Endothelial cell of umbilical vein (primary cell): ENCODE data around the gene NUDT3. TPM values are rescaled to one million over a fixed set of nuclear protein-coding genes. Genes with fewer than 3 reads are reported as not detected.
A peak's percentile ranks its signal among the peaks of the same experiment; 100 is the strongest.

Experiments used
- BruUV-seq: library from RNA; stranded (reverse); fragments of 400-500 nt; replicated peaks from 2 replicates; lab custom pipeline; 2021; lab: Mats Ljungman, UMichigan
- CTCF ChIA-PET: fragments of 300-600, 350-600 bp; sonication (Branson Sonifier 250); formaldehyde crosslinking; loops from one replicate; lab custom pipeline; 2021; ENCODE audit warnings: antibody characterized with exemption, inconsistent platforms; lab: Charles Lee
- POLR2A ChIA-PET: fragments of 300-600, 350-600 bp; sonication (Branson Sonifier 250); formaldehyde crosslinking; loops from one replicate; lab custom pipeline; 2021; ENCODE audit warnings: antibody characterized with exemption, inconsistent platforms; lab: Charles Lee
- DNase-seq: peaks from one replicate; pipeline ENCODE4 v3.0.0-alpha.2; 2011; ENCODE audit warnings: low read depth, low spot score
- FAIRE-seq: peaks from 2 replicates; lab custom pipeline; 2011; peaks lifted over from hg19 to GRCh38; lab: Jason Lieb, UNC
- H2AFZ ChIP-seq: 2 replicates; pipeline ENCODE4 v1.6.0; 2012; ENCODE audit warnings: low read depth, low read length, control low read depth, inconsistent platforms
- H3K27ac ChIP-seq: 2 replicates; pipeline ENCODE4 v1.5.1; 2011; ENCODE audit warnings: low read depth, mild to moderate bottlenecking, control low read depth, low read length, moderate library complexity; ENCODE audit not compliant: insufficient read depth
- H3K27me3 ChIP-seq, 2 experiments: 2 replicates each; pipeline versions ENCODE4 v1.6.0 to v1.6.1; 2011; ENCODE audit warnings: low read length in 2 of 2, mixed read lengths in 1 of 2; ENCODE audit not compliant: control insufficient read depth in 2 of 2, insufficient read depth in 2 of 2
- H3K36me3 ChIP-seq, 2 experiments: 2 replicates in 1 of 2; 3 replicates in 1 of 2; pipeline ENCODE4 v1.5.1; 2011; ENCODE audit warnings: low read length in 2 of 2, mild to moderate bottlenecking in 1 of 2, moderate library complexity in 1 of 2; ENCODE audit not compliant: control insufficient read depth in 2 of 2, insufficient read depth in 2 of 2; ENCODE audit errors: extremely low read depth in 1 of 2
- H3K4me1 ChIP-seq: 3 replicates; pipeline ENCODE4 v1.5.1; 2011; ENCODE audit warnings: mild to moderate bottlenecking, low read length; ENCODE audit not compliant: control insufficient read depth, insufficient read depth; ENCODE audit errors: extremely low read depth
- H3K4me2 ChIP-seq: 2 replicates; pipeline ENCODE4 v1.6.1; 2011; ENCODE audit warnings: low read length, control low read depth, mixed read lengths; ENCODE audit not compliant: insufficient read depth
- H3K4me3 ChIP-seq, 3 experiments: fragments of 200-600 bp in 1 of 3; sonication (generic), shearing (Covaris generic) in 1 of 3; replicated peaks in 1 of 3; 2 replicates each; pipeline ENCODE4 v1.5.1; 2011 to 2016; ENCODE audit warnings: control low read depth in 3 of 3, low read length in 3 of 3, mild to moderate bottlenecking in 2 of 3, inconsistent platforms in 1 of 3, low read depth in 1 of 3, moderate library complexity in 1 of 3; ENCODE audit not compliant: insufficient read depth in 1 of 3
- H3K79me2 ChIP-seq: 2 replicates; pipeline ENCODE4 v1.6.0; 2012; ENCODE audit warnings: low read length, inconsistent platforms; ENCODE audit not compliant: control insufficient read depth, insufficient read depth
- H3K9ac ChIP-seq: replicated peaks from 2 replicates; pipeline ENCODE3; 2011; ENCODE audit warnings: low read length, control low read depth; ENCODE audit not compliant: insufficient read depth; ENCODE audit errors: extremely low read depth
- H3K9me1 ChIP-seq: replicated peaks from 3 replicates; pipeline ENCODE4 v1.6.0; 2011; ENCODE audit warnings: mild to moderate bottlenecking, low read length; ENCODE audit not compliant: control insufficient read depth, insufficient read depth; ENCODE audit errors: extremely low read depth
- H3K9me3 ChIP-seq: replicated peaks from 2 replicates; pipeline ENCODE4 v1.5.1; 2012; ENCODE audit warnings: low read length, inconsistent platforms; ENCODE audit not compliant: control insufficient read depth, insufficient read depth
- H4K20me1 ChIP-seq: replicated peaks from 2 replicates; pipeline ENCODE3; 2011; ENCODE audit warnings: mild to moderate bottlenecking, low read length; ENCODE audit not compliant: control insufficient read depth, insufficient read depth; ENCODE audit errors: extremely low read depth
- CTCF ChIP-seq, 2 donors: IDR thresholded peaks; 1 replicate in 1 of 2; 2 replicates in 1 of 2; pipeline ENCODE4 v1.5.1; 2011; ENCODE audit warnings: low read length in 2 of 2, mild to moderate bottlenecking in 2 of 2, moderate library complexity in 2 of 2, control low read depth in 1 of 2, inconsistent platforms in 1 of 2, low read depth in 1 of 2; ENCODE audit not compliant: insufficient read depth in 1 of 2; ENCODE audit errors: extremely low read depth in 1 of 2
- EZH2 ChIP-seq: IDR thresholded peaks from 2 replicates; pipeline ENCODE4 v1.6.1; 2012; ENCODE audit warnings: borderline replicate concordance, low read depth, mild to moderate bottlenecking, moderate library complexity, low read length, inconsistent platforms; ENCODE audit not compliant: severe bottlenecking
- FOS ChIP-seq: IDR thresholded peaks from 2 replicates; pipeline ENCODE4 v1.6.1; 2011; ENCODE audit warnings: mild to moderate bottlenecking, low read length, moderate library complexity, borderline replicate concordance; ENCODE audit not compliant: insufficient read depth
- GATA2 ChIP-seq: IDR thresholded peaks from 2 replicates; pipeline ENCODE4 v1.7.0; 2011; ENCODE audit warnings: low read depth, mild to moderate bottlenecking, moderate library complexity, mixed read lengths, low read length; ENCODE audit not compliant: insufficient read length, insufficient read depth
- JUN ChIP-seq: IDR thresholded peaks from 2 replicates; pipeline ENCODE4 v1.6.1; 2011; ENCODE audit warnings: borderline replicate concordance, low read depth; ENCODE audit not compliant: insufficient read length, insufficient read depth
- MAX ChIP-seq: IDR thresholded peaks from 2 replicates; pipeline ENCODE4 v1.6.1; 2011; ENCODE audit not compliant: insufficient read depth, insufficient read length
- MYC ChIP-seq: IDR thresholded peaks from one replicate; pipeline ENCODE4 v1.6.1; 2011; ENCODE audit warnings: mild to moderate bottlenecking, low read depth, low read length
- POLR2A ChIP-seq: IDR thresholded peaks from 2 replicates; pipeline ENCODE4 v1.6.1; 2012; ENCODE audit warnings: low read depth, mild to moderate bottlenecking, control low read depth, low read length
- POLR2AphosphoS5 ChIP-seq: IDR thresholded peaks from 2 replicates; pipeline ENCODE4 v1.6.1; 2012; ENCODE audit warnings: low read depth, mild to moderate bottlenecking, control low read depth, low read length, moderate library complexity; ENCODE audit not compliant: insufficient read depth
- dilution Hi-C: fragments of 300-500 bp; cut with MboI; formaldehyde crosslinking; loops from one replicate; pipeline ENCODE4 v1.15.0; 2019; ENCODE audit warnings: low sequenced_read_pairs; ENCODE audit not compliant: extremely low pct_ligation_motif_present
- intact Hi-C: fragments of 100-400 bp; cut with micrococcal nuclease; formaldehyde crosslinking; loops from one replicate; pipeline ENCODE4 v1.10.0; 2022
- polyA plus RNA-seq, 4 experiments: library from polyadenylated mRNA; depleted of rRNA in 3 of 4; stranded (reverse) in 3 of 4; unstranded in 1 of 4; fragments of >200 nt; gene quantifications; 2 replicates each; pipeline versions ENCODE4 v1.2.1 to v1.2.3, GENCODE V29; 2011 to 2012; ENCODE audit warnings: missing spikeins in 1 of 4
- total RNA-seq: library from RNA; stranded (reverse); gene quantifications from 2 replicates; pipeline ENCODE4 v1.2.3, GENCODE V29; 2021

Gene NUDT3
- total and polyA plus RNA-seq, 2 donors (not counting 3 experiments of a cell fraction or from before 2014, with no cell fraction given), result 11.9 to 30.9 TPM

GRCh38 chr6:34322732-34323131 lies 69.7 kb downstream of the NUDT3 start:
- Histone ChIP-seq H3K4me1 (peaks cover 11% of the 10 kb centered on the region), H3K4me3 (no peak overlapping the region), H3K9ac (no peak overlapping the region), H3K4me2 (no peak overlapping the region), H4K20me1 (no peaks in the 10 kb centered on the region), H3K36me3 (no peaks in the 10 kb centered on the region), H3K9me1 (no peaks in the 10 kb centered on the region), H3K9me3 (no peaks in the 10 kb centered on the region), H3K27me3 (no peaks in the 10 kb centered on the region), H2AFZ (no peak overlapping the region), H3K79me2 (peaks cover 36% of the 10 kb centered on the region), H3K27ac (no peak overlapping the region)
- ChIA-PET POLR2A (no interaction called here), CTCF (no interaction called here)
- no TSS peak for BruUV-seq
- intact Hi-C loops, result loop anchor here (5.0 kb wide), 1 partner anchor 70 kb away; the partner anchor contains the start of gene NUDT3
- no peak for FAIRE-seq
- no peak for DNase-seq
- dilution Hi-C loops, result no loop called here
- TF ChIP-seq POLR2A (no peak), FOS (no peak)

GRCh38 chr6:34321821-34322220 lies 70.6 kb downstream of the NUDT3 start:
- CTCF ChIA-PET, result interaction anchor here (0.9 kb wide), 1 partner anchor 93 kb away, joined by 3 read pairs; no protein-coding TSS in a partner anchor
- no peak overlapping the region for H3K4me3 ChIP-seq
- H3K79me2 ChIP-seq, result peaks cover 34% of the 10 kb centered on the region
- POLR2A ChIA-PET, result no interaction called here
- no TSS peak for BruUV-seq
- no peak overlapping the region for H2AFZ ChIP-seq
- H4K20me1 ChIP-seq, result no peaks in the 10 kb centered on the region
- peaks cover 11% of the 10 kb centered on the region for H3K4me1 ChIP-seq
- H3K9me3 ChIP-seq, result no peaks in the 10 kb centered on the region
- peak overlapping the region; percentile 16 for H3K27ac ChIP-seq
- no peak for FAIRE-seq
- peak; percentile 38 for DNase-seq
- no peak overlapping the region for H3K9ac ChIP-seq
- intact Hi-C loops (loop anchor here (5.0 kb wide), 1 partner anchor 70 kb away; the partner anchor contains the start of gene NUDT3), dilution Hi-C loops (no loop called here)
- H3K27me3 ChIP-seq, result no peaks in the 10 kb centered on the region
- H3K4me2 ChIP-seq, result peak overlapping the region; percentile 34
- no peaks in the 10 kb centered on the region for H3K36me3 ChIP-seq
- TF ChIP-seq JUN (no peak), MAX (no peak), POLR2A (no peak), CTCF (IDR thresholded peaks at IDR 0.05; ENCODE audit: extremely low read depth in 1 of 2, insufficient read depth in 1 of 2, low read depth in 1 of 2, low read length in 2 of 2) (no peak), FOS (no peak), POLR2AphosphoS5 (no peak), MYC (no peak), EZH2 (no peak), GATA2 (no peak)
- H3K9me1 ChIP-seq, result no peaks in the 10 kb centered on the region
